Hematopoietic multipotent progenitor cell treated with erythropoietin and hydrocortisone succinate and interleukin-3 and kit ligand, for 15 days (in vitro differentiated cells): Measurements from ENCODE around the gene LAMA5.

Experiments used
- DNase-seq: peaks from one replicate; pipeline ENCODE4 v3.0.0-alpha.2; 2015; ENCODE audit warnings: low spot score

LAMA5 gene

GRCh38 chr20:62317167-62317655 is 49.9 kb downstream of the LAMA5 start:
- DNase-seq: no peak

- no peak for DNase-seq
Measured at GRCh38 chr20:62316331-62317166, 50.6 kb downstream of the LAMA5 start.

GRCh38 chr20:62315773-62316172 is 51.3 kb downstream of the LAMA5 start:
- no peak for DNase-seq

GRCh38 chr20:62314711-62315302 is 52.3 kb downstream of the LAMA5 start:
- DNase-seq: no peak

GRCh38 chr20:62314339-62314638 is 52.8 kb downstream of the LAMA5 start:
- DNase-seq: no peak

- DNase-seq: no peak
Measured at GRCh38 chr20:62313460-62314338, 53.4 kb downstream of the LAMA5 start.

- DNase-seq: no peak
Measured at GRCh38 chr20:62313021-62313420, 54.1 kb downstream of the LAMA5 start.

GRCh38 chr20:62312662-62312977 is 54.5 kb downstream of the LAMA5 start:
- DNase-seq: no peak

GRCh38 chr20:62311832-62312661 is 55.1 kb downstream of the LAMA5 start:
- DNase-seq: no peak

- DNase-seq: no peak
Measured at GRCh38 chr20:62311150-62311549, 56.0 kb downstream of the LAMA5 start.

- no peak for DNase-seq
Measured at GRCh38 chr20:62310757-62311121, 56.4 kb downstream of the LAMA5 start.

GRCh38 chr20:62309947-62310756 is 57.0 kb downstream of the LAMA5 start:
- DNase-seq: no peak

- no peak for DNase-seq
Measured at GRCh38 chr20:62309198-62309944, 57.7 kb downstream of the LAMA5 start.

GRCh38 chr20:62308102-62308822 is 58.9 kb downstream of the LAMA5 start:
- DNase-seq: no peak

- no peak for DNase-seq
Measured at GRCh38 chr20:62307226-62308101, 59.6 kb downstream of the LAMA5 start.

- DNase-seq: no peak
Measured at GRCh38 chr20:62306414-62307187, 60.5 kb downstream of the LAMA5 start.

- DNase-seq: no peak
Measured at GRCh38 chr20:62305765-62306413, 61.2 kb downstream of the LAMA5 start.
